ENCODE results near the gene THOC3.
"Not testable (repeated sequence)": the region's sequence is repeated elsewhere in the genome, so short reads cannot be mapped to it uniquely, and the experiment has no call there.

Gene THOC3

DNA sequence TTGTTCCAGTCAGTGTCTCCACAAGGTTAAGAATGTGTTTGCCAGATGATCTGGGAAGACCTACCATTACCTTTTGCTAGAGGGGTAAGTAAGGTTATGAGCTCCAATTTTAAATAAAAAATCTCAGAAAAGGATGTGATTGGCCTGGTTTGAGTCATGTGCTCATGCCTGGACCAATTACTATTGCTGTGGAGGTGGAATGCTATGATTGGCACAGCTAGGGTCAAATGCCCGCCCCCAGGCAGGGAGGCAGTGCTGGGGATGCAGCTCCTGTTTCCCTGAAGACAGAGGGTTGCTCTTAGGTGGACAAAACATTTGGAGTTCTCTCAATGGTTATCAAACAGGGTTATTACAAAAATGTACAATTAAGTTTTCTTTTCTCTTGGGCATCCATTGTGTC, 29.6 kb downstream of the THOC3 start:
- DNase-seq: not testable (repeated sequence)

DNA sequence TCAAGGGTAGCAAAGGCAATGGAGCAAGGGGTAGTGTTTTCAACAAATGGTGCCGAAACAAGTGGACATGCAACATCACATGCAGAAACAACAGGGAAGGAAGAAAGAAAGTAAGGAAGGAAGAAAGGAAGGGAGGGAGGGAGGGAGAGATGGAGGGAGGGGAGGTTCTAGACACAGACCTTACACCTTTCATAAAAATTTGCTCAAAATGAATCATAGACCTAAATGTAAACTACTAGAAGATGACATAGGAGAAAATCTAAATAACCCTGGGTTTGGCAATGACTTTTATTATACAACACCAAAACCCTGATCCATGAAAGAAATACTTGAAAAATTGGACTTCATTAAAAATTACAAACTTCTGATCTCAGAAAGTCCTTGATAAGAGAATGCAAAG, 39.4 kb downstream of the THOC3 start:
- DNase-seq: not testable (repeated sequence)

DNA sequence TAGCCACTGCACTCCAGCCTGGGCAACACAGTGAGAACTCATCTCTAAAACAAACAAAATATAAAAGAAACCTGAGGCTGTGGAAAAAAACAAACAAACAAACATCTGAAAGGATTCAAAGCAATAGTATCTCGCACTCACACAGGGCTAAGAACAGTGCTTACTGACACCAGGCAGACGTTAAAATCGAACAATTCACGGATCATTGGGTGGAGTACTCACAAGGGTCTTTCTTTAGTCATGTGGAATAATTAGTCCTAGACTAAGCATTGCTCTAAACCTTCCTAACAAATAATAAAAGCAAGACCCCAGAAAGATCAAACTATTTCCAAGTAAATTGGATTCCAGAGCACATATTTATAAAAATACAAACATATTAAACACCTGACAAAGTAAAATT, 43.0 kb downstream of the THOC3 start:
- not testable (repeated sequence) for DNase-seq

DNA sequence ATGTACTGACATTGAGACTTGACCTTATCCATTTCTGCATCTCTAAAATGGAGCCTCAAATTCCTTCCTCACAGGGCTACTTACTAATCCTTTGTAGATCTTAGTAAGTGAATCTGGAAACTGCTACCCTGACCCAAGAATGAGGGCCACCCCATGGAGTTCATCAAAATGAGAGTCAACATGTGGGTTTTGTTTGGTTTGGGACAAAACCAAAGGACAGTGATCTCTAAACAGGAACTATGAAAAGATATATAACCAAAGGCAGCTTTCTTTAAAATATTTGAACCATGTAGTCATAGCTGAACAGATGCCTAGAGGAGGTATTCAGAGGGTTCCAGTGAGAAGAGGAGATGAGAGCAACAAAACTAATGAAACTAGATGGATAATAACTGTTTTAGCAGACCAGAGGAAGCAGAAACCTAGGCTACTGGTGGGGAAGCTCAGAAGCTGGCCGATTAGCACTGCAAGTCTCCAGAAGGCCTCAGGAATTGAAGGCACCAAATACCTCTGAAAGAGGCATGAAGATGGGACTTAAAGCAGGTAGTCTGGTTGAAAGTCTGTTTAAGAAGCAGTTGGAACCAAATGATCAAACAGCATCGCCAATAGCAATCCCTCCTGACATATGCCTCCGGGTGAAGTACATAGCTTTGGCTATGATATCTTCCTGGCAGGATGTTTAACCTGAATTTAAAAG, 45.8 kb downstream of the THOC3 start:
- no peak for DNase-seq

DNA sequence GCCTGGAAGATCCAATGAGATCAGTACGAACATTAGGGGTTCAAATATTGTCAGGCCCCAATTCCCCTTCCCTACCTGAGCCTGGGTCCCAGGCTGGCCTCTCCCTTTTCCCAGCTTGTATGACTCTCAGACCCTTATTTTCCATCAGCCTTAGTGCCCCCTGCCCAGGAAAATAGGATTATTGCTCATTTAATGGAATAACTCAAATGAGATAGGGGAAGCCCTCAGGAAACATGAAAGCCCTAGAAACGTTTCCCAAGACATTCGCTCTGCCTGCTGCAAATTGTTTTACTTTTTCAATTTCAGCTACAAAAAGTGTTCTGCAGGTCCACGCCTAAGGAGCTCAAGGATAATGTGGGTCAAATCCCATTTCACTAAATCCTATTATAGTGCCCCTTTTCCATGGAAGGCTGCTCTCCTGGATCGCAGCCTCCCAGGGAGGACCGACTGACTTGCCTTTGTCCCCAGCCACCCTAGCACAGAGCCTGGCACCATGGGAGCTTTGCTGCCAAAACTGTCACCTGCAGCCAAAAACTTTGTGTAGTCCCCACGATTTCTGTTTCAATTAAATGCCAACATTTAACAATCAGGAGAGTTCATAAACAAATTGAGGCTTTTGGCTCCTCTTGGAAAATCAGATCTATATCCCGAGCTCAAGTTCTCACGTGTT, 46.9 kb downstream of the THOC3 start:
- DNase-seq: no peak

DNA sequence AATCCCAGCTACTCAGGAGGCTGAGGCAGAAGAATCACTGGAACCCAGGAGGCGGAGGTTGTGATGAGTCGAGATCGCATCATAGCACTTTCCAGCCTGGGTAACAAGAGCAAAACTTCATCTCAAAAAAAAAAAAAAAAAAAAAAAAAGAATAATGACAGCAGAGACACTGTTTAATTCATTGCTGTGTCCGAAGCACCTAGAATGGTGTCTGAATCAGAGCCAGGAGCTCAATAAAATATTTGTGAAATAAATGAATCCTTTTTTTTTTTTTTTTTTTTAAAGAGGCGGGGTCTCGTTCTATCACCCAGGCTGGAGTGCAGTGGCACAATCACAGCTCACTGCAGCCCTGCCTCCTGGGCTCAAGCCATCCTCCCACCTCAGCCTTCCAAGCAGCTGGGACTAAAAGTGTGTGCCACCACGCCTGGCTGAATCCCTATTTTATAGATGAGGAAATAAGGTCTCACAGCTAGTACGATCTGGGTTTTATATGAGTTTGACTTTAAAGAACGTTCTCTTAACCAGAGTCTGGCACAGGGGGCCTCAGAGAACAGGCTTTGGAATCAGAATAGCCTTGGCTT, 47.8 kb downstream of the THOC3 start:
- DNase-seq: no peak

DNA sequence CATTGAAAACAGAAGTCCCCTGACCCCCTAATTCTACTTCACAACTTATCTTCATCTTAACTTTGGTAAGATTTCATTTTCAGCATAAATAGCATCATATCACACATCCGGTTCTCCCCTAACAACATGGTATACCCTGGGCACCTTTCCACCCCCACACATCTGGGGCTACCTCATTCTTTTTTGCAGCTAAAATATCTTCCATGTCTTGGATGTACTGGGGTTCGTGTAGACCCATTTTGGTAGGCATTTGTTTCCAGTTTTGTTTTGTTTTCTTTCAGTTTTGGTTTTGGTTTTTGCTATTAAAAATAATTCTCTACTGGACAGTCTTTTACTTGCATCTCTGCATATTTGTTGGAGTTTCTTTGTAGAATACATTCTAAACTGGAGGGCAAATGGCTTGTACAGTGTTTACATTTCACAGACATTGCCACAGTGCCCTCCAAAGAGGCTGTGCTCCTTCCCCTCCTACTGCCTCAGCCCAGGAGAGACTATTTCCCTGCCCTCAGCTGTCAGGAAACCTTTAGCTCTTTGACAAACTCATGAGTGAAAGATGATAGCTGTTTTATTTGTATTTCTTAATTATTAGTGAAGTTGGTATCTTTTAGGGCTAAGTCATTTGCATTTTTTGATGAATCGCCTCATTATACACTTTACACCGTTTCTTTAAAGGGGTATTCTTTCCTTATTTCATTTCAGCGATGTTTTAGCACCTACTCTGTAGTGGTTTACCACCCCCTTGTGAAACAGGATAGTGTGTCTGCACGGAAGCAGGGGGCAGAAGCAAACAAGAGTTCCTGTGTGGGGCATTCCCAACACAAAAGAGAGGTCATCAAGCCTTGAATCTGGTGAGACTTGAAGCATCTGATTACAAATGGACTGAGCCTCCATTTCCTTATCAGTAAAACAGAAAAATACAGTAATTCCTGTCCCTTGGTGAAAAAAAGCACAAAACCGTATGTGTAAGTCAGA, 52.8 kb downstream of the THOC3 start:
- not testable (repeated sequence) for DNase-seq

DNA sequence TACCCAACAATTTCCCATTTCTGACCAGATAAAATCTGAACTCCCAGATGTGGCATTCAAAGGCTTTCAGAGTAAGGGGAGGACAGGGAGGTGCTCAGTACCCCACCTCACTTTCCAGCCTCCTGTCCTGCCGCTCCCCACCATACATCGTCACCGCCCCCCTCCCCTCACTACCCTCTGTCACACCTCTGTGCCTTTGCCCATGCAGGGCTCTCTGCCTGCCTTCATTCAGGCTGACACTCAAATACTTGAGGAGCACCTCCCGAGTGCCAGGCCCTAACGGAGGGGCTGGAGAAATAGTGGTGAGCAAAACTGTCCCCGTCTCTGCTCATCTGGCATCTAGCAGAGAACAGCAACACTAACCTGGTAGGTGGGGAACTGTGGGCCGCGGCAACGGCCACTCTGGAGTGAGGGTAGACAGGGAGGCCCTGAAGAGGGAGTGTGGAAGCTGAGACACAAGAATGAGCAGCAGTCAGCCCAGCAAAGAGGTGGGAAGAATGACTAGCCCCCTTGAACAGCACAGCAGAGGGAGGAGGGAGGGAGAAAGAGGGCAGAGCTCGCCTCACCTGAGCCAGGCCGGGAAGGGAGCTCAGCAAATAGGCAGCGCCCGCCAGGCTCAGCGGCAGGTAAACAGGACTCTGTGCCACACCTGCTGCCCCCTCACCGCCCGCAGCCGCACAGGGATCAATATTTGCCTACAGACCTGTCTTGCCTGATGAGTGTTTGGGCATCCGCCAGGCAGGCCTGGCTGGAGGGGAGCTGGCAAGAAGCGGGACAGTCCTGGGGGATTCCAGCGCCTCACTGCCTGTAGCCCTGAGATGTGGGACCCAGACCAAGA, 54.1 kb downstream of the THOC3 start:
- DNase-seq: not testable (repeated sequence)

DNA sequence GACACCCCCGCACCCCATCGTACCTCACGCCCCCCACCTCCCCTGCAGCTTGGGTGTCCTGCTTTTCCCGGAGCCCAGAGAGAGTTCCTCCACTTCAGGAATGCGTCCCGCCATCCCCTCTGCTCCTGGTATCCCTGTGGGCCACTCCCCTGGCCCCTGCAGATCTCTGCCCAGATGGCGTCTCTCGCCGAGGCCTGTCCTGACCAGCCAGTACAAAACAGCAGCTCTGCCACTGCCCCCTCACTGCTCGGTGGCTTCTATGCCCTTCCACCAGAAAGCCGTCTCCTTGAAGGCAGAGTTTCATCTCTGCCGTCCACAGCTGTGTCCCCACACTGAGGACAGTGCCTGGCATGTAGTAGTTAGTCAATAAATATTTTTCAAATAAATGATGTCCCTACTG, 58.0 kb downstream of the THOC3 start:
- DNase-seq: not testable (repeated sequence)

Measured in DMS153 (cell line).